ENCODE results near the gene ADAMTSL4.

GRCh38 chr1:150575072-150575489 lies 25.9 kb downstream of the ADAMTSL4 start:
- TF ChIP-seq ZNF70 (CRISPR knock-in tag; IDR thresholded peaks at IDR 0.05), result no peak
- TF ChIP-seq PPARA (CRISPR knock-in tag; IDR thresholded peaks at IDR 0.05; ENCODE audit: borderline replicate concordance), result no peak
- no peak for TF ChIP-seq CSRNP3 (CRISPR knock-in tag; IDR thresholded peaks at IDR 0.05)
- no peak for TF ChIP-seq PATZ1 (CRISPR knock-in tag; IDR thresholded peaks at IDR 0.05; ENCODE audit: borderline replicate concordance)
- no peak for TF ChIP-seq RARB (CRISPR knock-in tag; IDR thresholded peaks at IDR 0.05)
- no peak for TF ChIP-seq POU6F1 (CRISPR knock-in tag; IDR thresholded peaks at IDR 0.05; ENCODE audit: borderline replicate concordance, low read depth)
- no peak for TF ChIP-seq OSR1 (CRISPR knock-in tag; IDR thresholded peaks at IDR 0.05)
- peak; percentile 76; the same call in 1 of the 2 replicates for TF ChIP-seq ZC3H10 (CRISPR knock-in tag; IDR thresholded peaks at IDR 0.05)

Data from SK-N-SH treated with all-trans-retinoic acid at 6 μM for 48 hours (cell line).